Suprapubic skin (tissue), 4 donors: ENCODE data around the gene FAM209A. TPM values are rescaled to one million over a fixed set of nuclear protein-coding genes. Genes with fewer than 3 reads are reported as not detected.

ENCODE experiments used
- DNase-seq, 2 donors: peaks; one replicate each; pipeline ENCODE4 v3.0.0-alpha.2; 2019; ENCODE audit warnings: low spot score in 2 of 2
- H3K27ac ChIP-seq: fragments of 200-600 bp; sonication (generic); one replicate; pipeline ENCODE4 v1.5.1; 2019
- H3K27me3 ChIP-seq: fragments of 200-600 bp; sonication (generic); one replicate; pipeline ENCODE4 v1.5.1; 2019
- H3K36me3 ChIP-seq: fragments of 200-600 bp; sonication (generic); one replicate; pipeline ENCODE4 v1.5.1; 2019
- H3K4me1 ChIP-seq: fragments of 200-600 bp; sonication (generic); one replicate; pipeline ENCODE4 v1.5.1; 2019
- H3K4me3 ChIP-seq: fragments of 200-600 bp; sonication (generic); one replicate; pipeline ENCODE4 v1.5.1; 2019; ENCODE audit warnings: mild to moderate bottlenecking
- H3K9me3 ChIP-seq: fragments of 200-600 bp; sonication (generic); one replicate; pipeline ENCODE4 v1.5.1; 2019
- EP300 ChIP-seq: sonication (generic); formaldehyde crosslinking; IDR thresholded peaks from one replicate; pipeline ENCODE4 v1.6.1; 2017; ENCODE audit warnings: antibody characterized with exemption
- POLR2A ChIP-seq, 2 donors: fragments of 450-650 bp; IDR thresholded peaks; one replicate each; pipeline ENCODE4 v1.6.1; 2017; ENCODE audit warnings: antibody characterized with exemption in 2 of 2, mild to moderate bottlenecking in 2 of 2, moderate library complexity in 2 of 2
- POLR2AphosphoS5 ChIP-seq, 3 donors: sonication (generic); formaldehyde crosslinking; IDR thresholded peaks; one replicate each; pipeline ENCODE4 v1.6.1; 2017; ENCODE audit warnings: antibody characterized with exemption in 3 of 3
- WGBS: methylation state at CpG from one replicate; pipeline ENCODE4 v1.1.5; 2018; 5-methylcytosine and 5-hydroxymethylcytosine counted together
- total RNA-seq, 4 donors: library from RNA; depleted of rRNA; stranded (reverse); fragments of >200 nt; gene quantifications; one replicate each; pipeline ENCODE4 v1.1.0, GENCODE V29; 2016
- TF ChIP-seq, protein P1 (sequence below), 2 donors: fragments of 200-600 bp in 1 of 2; fragments of 450-650 bp in 1 of 2; sonication (generic) in 1 of 2; IDR thresholded peaks; one replicate each; pipeline ENCODE4 v1.5.1; 2016 to 2019; ENCODE audit warnings: antibody characterized with exemption in 2 of 2, mild to moderate bottlenecking in 1 of 2, moderate library complexity in 1 of 2

FAM209A gene
- total RNA-seq, 4 donors from 2014 or later: 1.8 to 2.1 TPM; not detected in 2

DNA sequence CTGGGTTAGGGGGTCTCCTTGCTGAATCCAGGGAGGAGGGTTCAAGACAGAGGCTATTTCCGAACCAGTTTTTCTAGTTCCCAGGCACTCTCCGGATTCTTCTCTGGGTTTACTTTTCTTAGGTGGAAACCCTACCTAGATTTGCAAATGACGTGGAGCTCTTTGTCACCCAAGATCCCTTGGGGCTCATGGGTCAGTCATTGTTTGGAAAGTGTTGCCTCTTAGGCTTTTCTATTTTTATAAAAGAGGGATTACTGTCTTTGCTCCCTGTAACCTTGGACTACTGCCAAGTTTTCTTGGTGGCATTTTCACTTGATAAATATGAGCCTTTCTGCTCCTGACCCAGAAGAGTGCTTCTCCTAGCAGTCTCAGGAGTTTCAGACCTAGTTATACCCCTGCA lies 42.1 kb downstream of the FAM209A start:
- Histone ChIP-seq H3K27me3 (no peaks in the 10 kb centered on the region), H3K9me3 (no peaks in the 10 kb centered on the region), H3K4me1 (peaks cover 10% of the 10 kb centered on the region), H3K27ac (no peak overlapping the region), H3K4me3 (no peak overlapping the region), H3K36me3 (no peaks in the 10 kb centered on the region)
- TF ChIP-seq, protein P1, sequence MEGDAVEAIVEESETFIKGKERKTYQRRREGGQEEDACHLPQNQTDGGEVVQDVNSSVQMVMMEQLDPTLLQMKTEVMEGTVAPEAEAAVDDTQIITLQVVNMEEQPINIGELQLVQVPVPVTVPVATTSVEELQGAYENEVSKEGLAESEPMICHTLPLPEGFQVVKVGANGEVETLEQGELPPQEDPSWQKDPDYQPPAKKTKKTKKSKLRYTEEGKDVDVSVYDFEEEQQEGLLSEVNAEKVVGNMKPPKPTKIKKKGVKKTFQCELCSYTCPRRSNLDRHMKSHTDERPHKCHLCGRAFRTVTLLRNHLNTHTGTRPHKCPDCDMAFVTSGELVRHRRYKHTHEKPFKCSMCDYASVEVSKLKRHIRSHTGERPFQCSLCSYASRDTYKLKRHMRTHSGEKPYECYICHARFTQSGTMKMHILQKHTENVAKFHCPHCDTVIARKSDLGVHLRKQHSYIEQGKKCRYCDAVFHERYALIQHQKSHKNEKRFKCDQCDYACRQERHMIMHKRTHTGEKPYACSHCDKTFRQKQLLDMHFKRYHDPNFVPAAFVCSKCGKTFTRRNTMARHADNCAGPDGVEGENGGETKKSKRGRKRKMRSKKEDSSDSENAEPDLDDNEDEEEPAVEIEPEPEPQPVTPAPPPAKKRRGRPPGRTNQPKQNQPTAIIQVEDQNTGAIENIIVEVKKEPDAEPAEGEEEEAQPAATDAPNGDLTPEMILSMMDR (IDR thresholded peaks at IDR 0.05): no peak
- TF ChIP-seq POLR2AphosphoS5 (IDR thresholded peaks at IDR 0.05) (no peak), EP300 (no peak)
- DNase-seq: no peak
- WGBS: 54% methylated on average over 3 of the region's 3 CpGs

DNA sequence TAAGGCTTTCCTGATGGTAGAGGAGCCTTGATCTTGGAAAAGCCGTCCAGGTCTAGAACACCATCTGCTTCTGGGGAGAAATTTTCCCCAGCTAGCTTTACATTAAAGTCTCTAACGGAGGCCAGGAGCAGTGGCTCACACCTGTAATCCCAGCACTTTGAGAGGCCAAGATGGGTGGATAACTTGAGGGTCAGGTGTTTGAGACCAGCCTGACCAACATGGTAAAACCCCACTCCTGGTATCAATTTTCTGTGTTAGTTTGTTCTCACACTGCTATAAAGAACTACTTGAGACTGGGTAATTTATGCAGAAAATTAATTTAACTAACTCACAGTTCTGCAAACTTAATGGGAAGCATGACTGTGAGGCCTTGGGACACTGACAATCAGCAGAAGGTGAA lies 46.3 kb downstream of the FAM209A start:
- TF ChIP-seq POLR2AphosphoS5 (IDR thresholded peaks at IDR 0.05) (no peak), EP300 (no peak), POLR2A (IDR thresholded peaks at IDR 0.05) (no peak)
- TF ChIP-seq, protein P1 (IDR thresholded peaks at IDR 0.05): no peak
- no peak for DNase-seq
- H3K4me1 ChIP-seq: peaks cover 26% of the 10 kb centered on the region
- no peak overlapping the region for H3K27ac ChIP-seq
- H3K4me3 ChIP-seq: no peak overlapping the region
- no peaks in the 10 kb centered on the region for H3K27me3 ChIP-seq
- WGBS: 30% methylated on average over 2 of the region's 2 CpGs
- H3K36me3 ChIP-seq: no peaks in the 10 kb centered on the region
- H3K9me3 ChIP-seq: no peaks in the 10 kb centered on the region

GRCh38 chr20:56572172-56572571 lies 47.6 kb downstream of the FAM209A start:
- DNase-seq: no peak
- no peaks in the 10 kb centered on the region for H3K9me3 ChIP-seq
- H3K36me3 ChIP-seq: no peaks in the 10 kb centered on the region
- no peaks in the 10 kb centered on the region for H3K27me3 ChIP-seq
- H3K4me3 ChIP-seq: no peak overlapping the region
- TF ChIP-seq POLR2A (IDR thresholded peaks at IDR 0.05) (no peak), POLR2AphosphoS5 (IDR thresholded peaks at IDR 0.05) (no peak), EP300 (no peak)
- TF ChIP-seq, protein P1 (IDR thresholded peaks at IDR 0.05): no peak
- peaks cover 15% of the 10 kb centered on the region for H3K4me1 ChIP-seq
- WGBS: 73% methylated on average over 4 of the region's 4 CpGs
- no peak overlapping the region for H3K27ac ChIP-seq

GRCh38 chr20:56573986-56574385 lies 49.4 kb downstream of the FAM209A start:
- Histone ChIP-seq H3K36me3 (no peaks in the 10 kb centered on the region), H3K9me3 (no peaks in the 10 kb centered on the region), H3K27me3 (no peaks in the 10 kb centered on the region), H3K27ac (peak overlapping the region; percentile 2), H3K4me3 (no peak overlapping the region), H3K4me1 (peaks cover 15% of the 10 kb centered on the region)
- no peak for DNase-seq
- 75% methylated on average over 5 of the region's 5 CpGs for WGBS
- TF ChIP-seq, protein P1 (IDR thresholded peaks at IDR 0.05): no peak
- TF ChIP-seq POLR2A (IDR thresholded peaks at IDR 0.05): no peak
- no peak for TF ChIP-seq POLR2AphosphoS5 (IDR thresholded peaks at IDR 0.05)
- TF ChIP-seq EP300: no peak

DNA sequence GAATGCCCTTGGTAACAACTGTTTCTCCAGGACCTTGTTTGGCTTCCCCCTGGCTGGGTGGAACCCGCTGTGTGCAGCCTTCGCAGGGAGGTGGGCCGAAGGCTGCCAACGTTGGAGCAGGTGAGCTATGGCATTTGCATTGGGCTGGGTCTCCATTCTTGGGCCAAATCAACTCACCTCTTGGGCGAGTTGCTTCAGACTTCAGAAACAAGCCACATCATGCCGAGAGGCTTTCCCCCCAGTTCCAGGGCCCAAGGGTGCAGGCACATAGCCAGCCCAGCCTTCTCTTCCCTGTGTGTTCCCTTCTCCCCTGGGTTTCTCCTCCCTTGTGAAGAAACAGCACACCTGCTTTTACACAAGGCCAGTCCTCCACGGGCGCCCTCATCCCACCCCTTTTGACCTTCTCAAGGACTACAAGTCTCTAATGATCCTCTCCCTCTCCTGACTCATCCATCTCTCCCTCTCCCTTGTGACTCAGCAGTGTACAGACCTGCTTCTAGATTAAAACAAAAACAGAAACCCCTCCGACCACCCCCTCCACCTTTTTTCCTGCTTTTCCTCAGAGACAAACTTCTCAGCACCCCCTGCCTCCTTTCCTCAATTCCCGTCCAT lies 50.1 kb downstream of the FAM209A start:
- H3K9me3 ChIP-seq: no peaks in the 10 kb centered on the region
- no peak overlapping the region for H3K4me3 ChIP-seq
- no peaks in the 10 kb centered on the region for H3K27me3 ChIP-seq
- no peak for DNase-seq
- peak overlapping the region; percentile 11 for H3K27ac ChIP-seq
- 48% methylated on average over 10 of the region's 10 CpGs for WGBS
- H3K36me3 ChIP-seq: no peaks in the 10 kb centered on the region
- peaks cover 15% of the 10 kb centered on the region for H3K4me1 ChIP-seq
- TF ChIP-seq EP300: no peak
- TF ChIP-seq POLR2AphosphoS5 (IDR thresholded peaks at IDR 0.05): peak in 2 of 3 donors; percentile 49 to 52

- no peak for DNase-seq
- Histone ChIP-seq H3K4me1 (peaks cover 15% of the 10 kb centered on the region), H3K27ac (peak overlapping the region; percentile 11), H3K36me3 (no peaks in the 10 kb centered on the region), H3K27me3 (no peaks in the 10 kb centered on the region), H3K9me3 (no peaks in the 10 kb centered on the region), H3K4me3 (no peak overlapping the region)
- TF ChIP-seq POLR2AphosphoS5 (IDR thresholded peaks at IDR 0.05) (no peak), EP300 (no peak), POLR2A (IDR thresholded peaks at IDR 0.05) (no peak)
- TF ChIP-seq, protein P1 (IDR thresholded peaks at IDR 0.05): no peak
- 72% methylated on average over 9 of the region's 9 CpGs for WGBS
Measured at GRCh38 chr20:56575157-56575556, 50.6 kb downstream of the FAM209A start.
